ENCODE data around the gene HOXD8. TPM values are rescaled to one million over a fixed set of nuclear protein-coding genes. Genes with fewer than 3 reads are reported as not detected.

Gene HOXD8
- total RNA-seq, 4 donors from 2014 or later: 1.4 to 6.0 (median 2.6) TPM

DNA sequence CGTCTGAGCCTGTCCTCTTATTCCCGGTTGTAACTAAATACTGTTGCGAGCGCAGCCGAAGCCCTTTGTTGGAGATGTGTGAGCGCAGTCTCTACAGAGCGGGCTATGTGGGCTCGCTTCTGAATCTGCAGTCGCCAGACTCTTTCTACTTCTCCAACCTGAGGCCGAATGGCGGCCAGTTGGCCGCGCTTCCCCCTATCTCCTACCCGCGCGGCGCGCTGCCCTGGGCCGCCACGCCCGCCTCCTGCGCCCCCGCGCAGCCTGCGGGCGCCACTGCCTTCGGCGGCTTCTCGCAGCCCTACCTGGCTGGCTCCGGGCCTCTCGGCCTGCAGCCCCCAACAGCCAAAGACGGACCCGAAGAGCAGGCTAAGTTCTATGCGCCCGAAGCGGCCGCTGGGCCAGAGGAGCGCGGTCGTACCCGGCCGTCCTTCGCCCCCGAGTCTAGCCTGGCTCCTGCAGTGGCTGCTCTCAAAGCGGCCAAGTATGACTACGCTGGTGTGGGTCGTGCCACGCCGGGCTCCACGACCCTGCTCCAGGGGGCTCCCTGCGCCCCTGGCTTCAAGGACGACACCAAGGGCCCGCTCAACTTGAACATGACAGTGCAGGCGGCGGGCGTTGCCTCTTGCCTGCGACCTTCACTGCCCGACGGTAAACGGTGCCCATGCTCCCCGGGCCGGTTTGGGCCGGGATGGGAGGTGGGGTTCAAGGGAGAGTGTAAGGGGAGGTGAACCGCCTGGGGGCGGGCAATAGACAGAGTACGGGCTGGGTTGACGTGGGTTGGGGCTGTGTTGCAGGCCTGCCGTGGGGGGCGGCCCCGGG lies 29.6 kb upstream of the HOXD8 start, which contains the start of gene HOXD12:
Gene HOXD12, plus strand, starts transcription at position 68 of the 819 bp plus-strand sequence. Its CDS starts 7 bp downstream, at position 75.
- TF ChIP-seq POLR2AphosphoS5 (IDR thresholded peaks at IDR 0.05): no peak
- no peak for TF ChIP-seq POLR2A (IDR thresholded peaks at IDR 0.05)
- no peak for TF ChIP-seq EP300 (IDR thresholded peaks at IDR 0.05)
- TF ChIP-seq, protein P1, sequence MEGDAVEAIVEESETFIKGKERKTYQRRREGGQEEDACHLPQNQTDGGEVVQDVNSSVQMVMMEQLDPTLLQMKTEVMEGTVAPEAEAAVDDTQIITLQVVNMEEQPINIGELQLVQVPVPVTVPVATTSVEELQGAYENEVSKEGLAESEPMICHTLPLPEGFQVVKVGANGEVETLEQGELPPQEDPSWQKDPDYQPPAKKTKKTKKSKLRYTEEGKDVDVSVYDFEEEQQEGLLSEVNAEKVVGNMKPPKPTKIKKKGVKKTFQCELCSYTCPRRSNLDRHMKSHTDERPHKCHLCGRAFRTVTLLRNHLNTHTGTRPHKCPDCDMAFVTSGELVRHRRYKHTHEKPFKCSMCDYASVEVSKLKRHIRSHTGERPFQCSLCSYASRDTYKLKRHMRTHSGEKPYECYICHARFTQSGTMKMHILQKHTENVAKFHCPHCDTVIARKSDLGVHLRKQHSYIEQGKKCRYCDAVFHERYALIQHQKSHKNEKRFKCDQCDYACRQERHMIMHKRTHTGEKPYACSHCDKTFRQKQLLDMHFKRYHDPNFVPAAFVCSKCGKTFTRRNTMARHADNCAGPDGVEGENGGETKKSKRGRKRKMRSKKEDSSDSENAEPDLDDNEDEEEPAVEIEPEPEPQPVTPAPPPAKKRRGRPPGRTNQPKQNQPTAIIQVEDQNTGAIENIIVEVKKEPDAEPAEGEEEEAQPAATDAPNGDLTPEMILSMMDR (IDR thresholded peaks at IDR 0.05): no peak
- no peak within 1 kb of the TSS for H3K4me3 ChIP-seq
- DNase-seq (ENCODE audit: low spot score in 2 of 2): peak; percentile 39 to 70
- H3K9me3 ChIP-seq: no peaks in the 10 kb centered on the region
- H3K4me1 ChIP-seq: peaks cover 52% of the 10 kb centered on the region
- no peaks in the 10 kb centered on the region for H3K36me3 ChIP-seq
- no peak within 1 kb of the TSS for H3K27ac ChIP-seq
- 11% methylated on average over 8 of the region's 70 CpGs for WGBS
- peaks cover 100% of the 10 kb centered on the region for H3K27me3 ChIP-seq

DNA sequence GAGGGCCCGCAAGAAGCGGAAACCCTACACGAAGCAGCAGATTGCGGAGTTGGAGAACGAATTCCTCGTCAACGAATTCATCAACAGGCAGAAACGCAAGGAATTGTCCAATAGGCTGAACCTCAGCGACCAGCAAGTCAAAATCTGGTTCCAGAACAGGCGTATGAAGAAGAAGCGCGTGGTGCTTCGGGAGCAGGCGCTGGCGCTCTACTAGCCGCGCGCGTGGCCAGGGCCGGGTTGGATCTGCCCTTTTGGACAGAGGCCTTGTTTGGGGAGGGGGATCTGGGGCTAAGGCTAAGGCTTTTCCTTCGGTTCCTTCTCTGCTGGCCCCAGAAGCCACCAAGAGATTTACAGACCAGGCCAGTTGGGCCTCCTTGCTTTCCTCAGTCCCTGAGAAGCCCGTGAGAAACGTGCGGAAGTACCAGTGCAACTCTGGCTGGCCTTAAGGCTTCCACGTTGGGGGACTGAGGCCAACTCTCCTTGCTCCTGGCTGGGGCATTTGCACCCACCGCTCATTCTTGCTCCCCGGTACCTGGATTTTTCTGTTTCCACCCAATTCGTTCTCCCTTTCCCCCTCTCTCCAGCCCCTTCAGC lies 28.9 kb upstream of the HOXD8 start:
- Histone ChIP-seq H3K27ac (no peak overlapping the region), H3K4me1 (peaks cover 54% of the 10 kb centered on the region)

DNA sequence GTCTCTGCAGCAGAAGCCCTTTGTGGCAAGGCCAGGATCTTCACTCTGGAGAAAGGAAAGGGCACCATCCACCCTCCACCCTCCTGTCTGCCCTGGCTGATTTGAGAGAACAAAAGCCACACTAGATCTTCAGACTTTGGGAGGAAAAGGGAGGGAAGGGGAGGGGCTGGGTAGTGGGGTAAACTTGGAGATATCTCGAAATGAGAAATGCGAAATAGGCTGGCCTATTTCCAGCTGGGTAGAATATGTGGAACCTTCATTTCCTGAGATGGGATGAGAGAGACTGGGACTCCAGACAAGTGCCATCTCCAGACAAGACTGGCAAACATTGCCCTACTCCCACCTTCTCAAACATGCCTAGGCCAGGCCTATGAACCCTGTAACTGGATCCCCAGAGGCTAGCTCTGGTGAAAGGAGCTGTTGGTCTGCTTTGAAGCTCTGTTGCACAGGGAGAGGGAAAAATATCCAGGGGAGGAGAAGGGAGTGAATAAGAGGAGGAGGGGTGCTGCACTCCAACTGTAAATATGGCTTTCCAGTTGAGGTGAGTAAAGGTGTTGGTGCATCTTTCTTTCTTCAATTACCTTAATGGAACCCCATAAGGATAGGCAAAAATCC lies 28.2 kb upstream of the HOXD8 start:
- Histone ChIP-seq H3K36me3 (no peaks in the 10 kb centered on the region), H3K27me3 (peaks cover 100% of the 10 kb centered on the region), H3K4me3 (no peak overlapping the region), H3K4me1 (peaks cover 57% of the 10 kb centered on the region), H3K27ac (no peak overlapping the region), H3K9me3 (no peaks in the 10 kb centered on the region)
- no peak for TF ChIP-seq POLR2A (IDR thresholded peaks at IDR 0.05)
- 37% methylated on average over 2 of the region's 2 CpGs for WGBS
- DNase-seq (ENCODE audit: low spot score in 2 of 2): peak in 1 of 2 donors; percentile 41

More for the DNA sequence above, 28.9 kb upstream of the HOXD8 start:
- Histone ChIP-seq H3K4me3 (no peak overlapping the region), H3K36me3 (no peaks in the 10 kb centered on the region), H3K27me3 (peaks cover 100% of the 10 kb centered on the region), H3K9me3 (no peaks in the 10 kb centered on the region)
- no peak for TF ChIP-seq POLR2A (IDR thresholded peaks at IDR 0.05)
- TF ChIP-seq EP300 (IDR thresholded peaks at IDR 0.05): no peak
- TF ChIP-seq POLR2AphosphoS5 (IDR thresholded peaks at IDR 0.05): no peak
- TF ChIP-seq, protein P1 (IDR thresholded peaks at IDR 0.05): no peak
- DNase-seq (ENCODE audit: low spot score in 2 of 2): peak in 1 of 2 donors; percentile 52
- 32% methylated on average over 28 of the region's 28 CpGs for WGBS

DNA sequence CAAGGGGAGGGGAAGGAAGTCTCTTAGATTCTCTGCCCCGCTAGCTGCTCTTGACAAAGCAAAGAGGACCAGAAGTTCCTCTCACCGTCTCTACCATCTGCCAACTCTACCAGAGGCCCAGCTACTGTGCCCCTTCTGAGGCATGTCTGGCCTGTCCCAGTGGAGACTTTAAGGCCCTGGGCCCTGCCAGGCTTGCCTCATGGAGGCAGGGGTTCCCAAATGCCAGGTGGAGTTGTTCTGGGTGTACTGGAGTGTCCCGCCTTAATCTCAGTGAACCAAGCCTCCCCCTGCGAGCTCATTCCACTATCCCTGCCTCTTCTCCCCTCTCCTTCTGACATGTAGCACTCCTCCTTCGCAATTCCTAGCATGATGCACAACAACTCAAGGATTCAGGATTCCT lies 27.7 kb upstream of the HOXD8 start:
- Histone ChIP-seq H3K4me3 (no peak overlapping the region), H3K27me3 (peaks cover 100% of the 10 kb centered on the region), H3K9me3 (no peaks in the 10 kb centered on the region), H3K27ac (no peak overlapping the region), H3K4me1 (peaks cover 58% of the 10 kb centered on the region), H3K36me3 (no peaks in the 10 kb centered on the region)
- peak in 1 of 2 donors; percentile 40 for DNase-seq (ENCODE audit: low spot score in 2 of 2)
- TF ChIP-seq, protein P1 (IDR thresholded peaks at IDR 0.05): no peak
- no peak for TF ChIP-seq POLR2A (IDR thresholded peaks at IDR 0.05)
- TF ChIP-seq EP300 (IDR thresholded peaks at IDR 0.05): no peak
- no peak for TF ChIP-seq POLR2AphosphoS5 (IDR thresholded peaks at IDR 0.05)
- 59% methylated on average over 5 of the region's 5 CpGs for WGBS

DNA sequence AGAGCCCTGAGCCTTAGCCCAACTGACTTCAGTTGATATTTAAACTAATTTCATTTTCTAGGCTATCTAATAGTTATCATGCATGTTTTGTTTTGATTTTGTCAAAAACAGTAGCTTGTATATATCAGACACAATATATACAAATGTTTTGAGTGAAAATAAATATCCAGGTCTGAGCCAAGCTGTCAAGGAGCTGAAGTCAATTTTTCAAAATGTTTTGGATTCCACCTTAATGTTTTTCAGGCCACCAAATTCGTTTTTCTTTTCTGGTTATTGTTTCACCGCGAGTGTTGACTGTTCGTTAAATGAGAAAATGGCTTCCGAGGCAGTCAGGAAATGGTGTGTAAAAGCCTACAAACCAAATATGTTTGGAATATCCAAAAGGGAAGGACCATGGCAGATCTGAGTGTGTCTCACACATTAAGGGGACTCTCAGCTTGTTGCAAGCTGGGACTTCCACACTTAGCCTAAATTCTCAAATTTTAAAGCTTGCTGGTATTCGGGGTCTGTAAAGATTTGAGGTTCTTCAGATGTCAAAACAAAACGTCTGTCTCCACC lies 27.1 kb upstream of the HOXD8 start:
- no peak for DNase-seq (ENCODE audit: low spot score in 2 of 2)
- WGBS: 48% methylated on average over 7 of the region's 7 CpGs
- peaks cover 58% of the 10 kb centered on the region for H3K4me1 ChIP-seq
- peaks cover 100% of the 10 kb centered on the region for H3K27me3 ChIP-seq
- no peak overlapping the region for H3K27ac ChIP-seq
- H3K9me3 ChIP-seq: no peaks in the 10 kb centered on the region
- H3K4me3 ChIP-seq: no peak overlapping the region
- TF ChIP-seq POLR2AphosphoS5 (IDR thresholded peaks at IDR 0.05) (no peak), POLR2A (IDR thresholded peaks at IDR 0.05) (no peak), EP300 (IDR thresholded peaks at IDR 0.05) (no peak)
- TF ChIP-seq, protein P1 (IDR thresholded peaks at IDR 0.05): no peak
- no peaks in the 10 kb centered on the region for H3K36me3 ChIP-seq

All from suprapubic skin (tissue), 4 donors.